Mucosa of stomach (tissue), 1 donor: ENCODE results near the gene RNF213.
"Not testable (repeated sequence)": the region's sequence is repeated elsewhere in the genome, so short reads cannot be mapped to it uniquely, and the experiment has no call there.

Source experiments
- H3K27me3 ChIP-seq: one replicate; pipeline ENCODE4 v1.7.0; 2013; ENCODE audit warnings: mild to moderate bottlenecking, low read length; ENCODE audit not compliant: control insufficient read depth, insufficient read depth
- H3K36me3 ChIP-seq: one replicate; pipeline ENCODE4 v1.7.0; 2013; ENCODE audit warnings: low read length; ENCODE audit not compliant: control insufficient read depth, insufficient read depth
- H3K4me1 ChIP-seq: one replicate; pipeline ENCODE4 v1.7.0; 2013; ENCODE audit warnings: mild to moderate bottlenecking, low read length; ENCODE audit not compliant: control insufficient read depth, insufficient read depth
- H3K4me3 ChIP-seq: one replicate; pipeline ENCODE4 v1.7.0; 2013; ENCODE audit warnings: low read length
- H3K9ac ChIP-seq: one replicate; pipeline ENCODE4 v1.7.0; 2013; ENCODE audit warnings: mild to moderate bottlenecking, low read length, moderate library complexity
- H3K9me3 ChIP-seq: one replicate; pipeline ENCODE4 v1.7.0; 2013; ENCODE audit warnings: mild to moderate bottlenecking, low read length, moderate library complexity; ENCODE audit not compliant: control insufficient read depth
- donor health status: Pancreatic carcinoma.

The RNF213 gene

GRCh38 chr17:80313160-80313829 lies 52.6 kb downstream of the RNF213 start:
- H3K9me3 ChIP-seq, result no peaks in the 10 kb centered on the region
- peaks cover 11% of the 10 kb centered on the region for H3K36me3 ChIP-seq

GRCh38 chr17:80313946-80314345 lies 53.3 kb downstream of the RNF213 start:
- H3K36me3 ChIP-seq, result peaks cover 11% of the 10 kb centered on the region
- H3K4me3 ChIP-seq, H3K9me3 ChIP-seq, H3K27me3 ChIP-seq, H3K4me1 ChIP-seq, H3K9ac ChIP-seq: not testable (repeated sequence)

More at GRCh38 chr17:80313160-80313829, 52.6 kb downstream of the RNF213 start:
- Histone ChIP-seq H3K4me1 (no peaks in the 10 kb centered on the region), H3K27me3 (no peaks in the 10 kb centered on the region), H3K4me3 (no peak overlapping the region), H3K9ac (no peak overlapping the region)

GRCh38 chr17:80315517-80316182 lies 55.0 kb downstream of the RNF213 start:
- Histone ChIP-seq H3K36me3 (peaks cover 11% of the 10 kb centered on the region), H3K9me3 (no peaks in the 10 kb centered on the region), H3K4me3 (no peak overlapping the region), H3K9ac (no peak overlapping the region), H3K27me3 (no peaks in the 10 kb centered on the region), H3K4me1 (no peaks in the 10 kb centered on the region)

GRCh38 chr17:80316431-80316830 lies 55.8 kb downstream of the RNF213 start:
- Histone ChIP-seq H3K9ac (no peak overlapping the region), H3K4me1 (no peaks in the 10 kb centered on the region), H3K36me3 (peaks cover 11% of the 10 kb centered on the region), H3K9me3 (no peaks in the 10 kb centered on the region), H3K4me3 (no peak overlapping the region), H3K27me3 (no peaks in the 10 kb centered on the region)

- H3K4me3 ChIP-seq, result no peak overlapping the region
- peaks cover 11% of the 10 kb centered on the region for H3K36me3 ChIP-seq
- no peaks in the 10 kb centered on the region for H3K9me3 ChIP-seq
- no peaks in the 10 kb centered on the region for H3K27me3 ChIP-seq
- no peak overlapping the region for H3K9ac ChIP-seq
- no peaks in the 10 kb centered on the region for H3K4me1 ChIP-seq
Measured at GRCh38 chr17:80316927-80317705, 56.5 kb downstream of the RNF213 start.

GRCh38 chr17:80317706-80317980 lies 57.0 kb downstream of the RNF213 start:
- Histone ChIP-seq H3K4me1 (no peaks in the 10 kb centered on the region), H3K27me3 (no peaks in the 10 kb centered on the region), H3K4me3 (no peak overlapping the region), H3K9ac (no peak overlapping the region), H3K9me3 (no peaks in the 10 kb centered on the region), H3K36me3 (peaks cover 9% of the 10 kb centered on the region)

GRCh38 chr17:80318166-80318565 lies 57.5 kb downstream of the RNF213 start:
- Histone ChIP-seq H3K27me3 (no peaks in the 10 kb centered on the region), H3K9ac (no peak overlapping the region), H3K4me1 (no peaks in the 10 kb centered on the region), H3K36me3 (peaks cover 3% of the 10 kb centered on the region), H3K9me3 (no peaks in the 10 kb centered on the region), H3K4me3 (no peak overlapping the region)

GRCh38 chr17:80319262-80319998 lies 58.8 kb downstream of the RNF213 start:
- Histone ChIP-seq H3K27me3 (no peaks in the 10 kb centered on the region), H3K9me3 (no peaks in the 10 kb centered on the region), H3K9ac (no peak overlapping the region), H3K4me1 (no peaks in the 10 kb centered on the region), H3K4me3 (no peak overlapping the region), H3K36me3 (no peaks in the 10 kb centered on the region)

GRCh38 chr17:80319999-80320344 lies 59.3 kb downstream of the RNF213 start:
- H3K9me3 ChIP-seq, result no peaks in the 10 kb centered on the region
- no peak overlapping the region for H3K4me3 ChIP-seq
- H3K36me3 ChIP-seq, result no peaks in the 10 kb centered on the region
- no peaks in the 10 kb centered on the region for H3K27me3 ChIP-seq
- H3K4me1 ChIP-seq, result no peaks in the 10 kb centered on the region
- H3K9ac ChIP-seq, result no peak overlapping the region

- Histone ChIP-seq H3K36me3 (no peaks in the 10 kb centered on the region), H3K9me3 (no peaks in the 10 kb centered on the region), H3K4me3 (no peak overlapping the region), H3K9ac (no peak overlapping the region), H3K4me1 (no peaks in the 10 kb centered on the region), H3K27me3 (no peaks in the 10 kb centered on the region)
Measured at GRCh38 chr17:80320496-80320895, 59.8 kb downstream of the RNF213 start.

GRCh38 chr17:80322864-80323263 lies 62.2 kb downstream of the RNF213 start:
- no peaks in the 10 kb centered on the region for H3K27me3 ChIP-seq
- H3K9me3 ChIP-seq, result no peaks in the 10 kb centered on the region
- H3K4me3 ChIP-seq, result no peak overlapping the region
- H3K4me1 ChIP-seq, result no peaks in the 10 kb centered on the region
- no peaks in the 10 kb centered on the region for H3K36me3 ChIP-seq
- H3K9ac ChIP-seq, result no peak overlapping the region

- no peaks in the 10 kb centered on the region for H3K36me3 ChIP-seq
- H3K4me1 ChIP-seq, result no peaks in the 10 kb centered on the region
- no peak overlapping the region for H3K9ac ChIP-seq
- H3K4me3 ChIP-seq, result no peak overlapping the region
- no peaks in the 10 kb centered on the region for H3K27me3 ChIP-seq
- no peaks in the 10 kb centered on the region for H3K9me3 ChIP-seq
Measured at GRCh38 chr17:80323982-80324381, 63.3 kb downstream of the RNF213 start.
